GM18519 (cell line): ENCODE data around the gene CDH22.

Source experiments
- ATAC-seq: cut with Tn5 transposase; IDR thresholded peaks from one replicate; pipeline ENCODE4 v1.9.1; 2021; ENCODE audit warnings: mild to moderate bottlenecking, moderate library complexity; ENCODE audit not compliant: unreplicated experiment, low FRiP score

The CDH22 gene

GRCh38 chr20:46344488-46345162 is 36.3 kb upstream of the CDH22 start:
- ATAC-seq, result no peak

GRCh38 chr20:46343975-46344357 is 35.7 kb upstream of the CDH22 start:
- ATAC-seq, result no peak

DNA sequence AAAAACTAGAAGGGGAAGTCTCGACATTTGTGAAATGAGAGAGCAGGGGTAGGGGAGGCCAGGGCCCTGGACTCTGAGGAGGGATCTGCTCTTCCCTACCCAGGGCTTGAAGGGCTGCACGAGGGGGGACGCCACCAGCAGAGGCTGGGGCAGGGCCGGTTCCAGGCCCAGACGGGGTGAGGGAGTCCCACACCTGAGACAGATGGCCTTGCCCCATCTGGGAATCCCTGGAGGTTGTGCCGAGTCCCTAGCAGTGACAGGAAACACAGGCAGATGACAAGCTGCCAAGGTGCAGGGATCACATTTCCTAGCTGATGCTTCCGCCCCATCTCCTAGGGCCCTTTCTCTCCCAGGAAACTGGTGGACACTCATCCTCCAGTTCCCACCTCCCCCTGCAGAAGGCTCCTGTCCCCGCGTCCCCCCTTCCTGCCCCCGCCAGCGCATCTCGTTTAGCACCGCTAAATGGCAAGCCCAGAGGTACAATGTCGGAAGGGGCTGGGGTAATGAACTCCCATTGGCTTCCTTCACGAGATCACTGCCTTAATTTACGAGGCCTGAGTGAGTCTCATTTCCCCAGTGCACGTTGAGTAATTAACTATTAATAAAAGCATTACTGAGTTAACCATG is 35.2 kb upstream of the CDH22 start:
- no peak for ATAC-seq

GRCh38 chr20:46342451-46343347 is 34.4 kb upstream of the CDH22 start:
- no peak for ATAC-seq

DNA sequence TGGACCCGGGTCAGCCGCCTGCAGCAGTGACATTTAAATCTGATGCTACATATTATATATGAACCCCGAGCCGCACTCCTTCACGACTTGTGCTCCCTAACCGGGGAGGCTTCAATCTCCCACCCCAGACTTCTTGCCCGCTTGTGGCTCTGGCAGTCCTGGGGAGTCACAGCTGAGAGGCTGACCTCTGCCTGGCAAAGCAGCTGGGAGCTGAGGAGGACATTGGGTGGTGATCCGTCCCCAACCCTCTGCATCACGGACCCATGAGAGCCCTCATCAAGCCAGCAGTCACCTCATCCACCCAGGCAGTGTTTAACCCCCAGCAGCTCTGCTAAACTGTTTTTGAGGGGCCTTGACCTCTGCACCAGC is 33.7 kb upstream of the CDH22 start:
- ATAC-seq, result no peak

GRCh38 chr20:46341074-46342009 is 33.0 kb upstream of the CDH22 start:
- no peak for ATAC-seq

DNA sequence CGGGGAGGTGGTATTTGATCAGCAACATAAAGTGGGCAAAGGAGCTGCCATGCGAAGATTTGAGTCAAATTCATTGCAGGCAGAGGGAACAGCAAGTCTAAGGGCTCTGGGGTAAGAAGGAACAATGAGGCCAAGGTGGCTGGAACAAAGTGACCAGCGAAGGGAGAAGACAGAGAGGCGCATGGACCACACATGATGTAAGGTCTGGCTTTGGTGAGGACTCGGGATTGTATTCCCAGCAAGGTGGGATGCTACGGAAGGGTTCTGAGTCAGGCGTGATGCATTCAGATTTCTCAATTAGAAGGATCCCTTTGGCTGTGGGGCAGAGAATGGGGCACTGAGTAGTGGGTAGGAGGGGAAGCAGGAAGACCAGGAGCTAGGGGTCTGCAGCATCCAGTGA is 30.7 kb upstream of the CDH22 start:
- no peak for ATAC-seq

GRCh38 chr20:46336735-46337134 is 28.4 kb upstream of the CDH22 start:
- no peak for ATAC-seq

DNA sequence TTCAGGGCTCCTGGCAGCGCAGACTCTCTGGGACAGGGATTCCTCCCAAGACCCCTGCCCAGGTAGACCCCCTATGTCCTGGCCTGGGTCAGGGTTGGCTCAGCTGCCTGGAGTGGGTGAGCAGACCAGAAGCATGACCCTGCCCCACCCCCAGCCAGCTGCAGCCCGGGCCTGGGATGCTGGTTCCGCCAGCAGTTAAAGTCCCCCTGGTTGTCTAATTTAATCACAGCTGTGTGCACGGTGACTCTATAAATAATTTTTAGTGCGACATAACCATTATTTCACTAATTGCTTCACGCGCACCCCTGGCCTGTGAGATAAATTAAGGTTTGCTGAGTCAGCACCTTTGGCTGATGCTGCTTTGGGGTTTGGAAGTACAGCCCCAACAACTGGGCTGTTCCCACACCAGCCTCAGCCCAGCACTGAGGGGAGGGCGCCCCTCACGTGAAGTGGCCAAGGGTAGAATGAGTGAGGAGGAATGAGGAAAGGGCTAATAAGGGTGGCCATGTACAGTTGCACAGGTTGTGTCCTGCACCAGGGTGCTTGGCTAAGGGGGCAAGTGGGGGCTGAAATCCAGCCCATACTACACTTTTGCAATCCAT is 26.1 kb upstream of the CDH22 start:
- ATAC-seq, result no peak

GRCh38 chr20:46333161-46333991 is 25.1 kb upstream of the CDH22 start:
- ATAC-seq, result no peak

DNA sequence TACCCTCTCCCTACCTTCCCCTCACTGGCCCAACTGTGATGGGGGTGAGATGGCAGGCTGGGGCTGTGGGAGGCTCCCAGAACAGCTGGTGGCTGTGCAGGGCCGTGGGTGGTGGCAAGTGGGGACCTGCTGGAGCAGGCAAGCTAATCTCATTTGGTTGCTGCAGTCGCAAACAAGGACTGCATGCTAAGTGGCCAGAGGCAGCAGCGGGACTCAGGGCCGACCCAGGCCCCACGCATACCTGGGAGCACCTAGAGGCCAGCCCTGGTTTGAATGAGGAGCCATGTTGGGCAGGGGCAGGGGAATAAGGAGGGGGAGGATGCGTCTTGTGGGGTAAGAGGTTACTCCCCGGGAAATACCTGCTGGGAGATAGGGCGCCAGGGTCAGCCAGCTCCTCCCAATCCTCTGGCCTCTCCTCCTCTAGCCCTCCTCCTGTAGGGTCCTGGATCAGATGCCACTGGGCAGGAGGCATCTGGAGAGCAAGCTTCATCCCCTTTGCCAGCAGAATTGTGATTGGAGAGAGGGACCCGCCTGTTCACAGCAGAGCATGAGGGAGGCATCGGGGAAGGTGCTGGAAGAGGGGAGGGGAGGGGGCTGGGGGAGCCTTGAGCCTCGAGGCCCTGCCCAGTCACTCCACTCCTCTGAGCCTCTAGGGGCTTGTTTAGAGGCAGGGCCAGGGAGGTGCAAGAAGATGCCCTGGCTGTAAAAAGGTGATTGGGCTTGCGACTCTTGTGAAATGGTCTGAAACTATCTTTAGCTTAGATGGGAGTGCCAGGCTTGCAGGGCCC is 24.3 kb upstream of the CDH22 start:
- ATAC-seq, result no peak

DNA sequence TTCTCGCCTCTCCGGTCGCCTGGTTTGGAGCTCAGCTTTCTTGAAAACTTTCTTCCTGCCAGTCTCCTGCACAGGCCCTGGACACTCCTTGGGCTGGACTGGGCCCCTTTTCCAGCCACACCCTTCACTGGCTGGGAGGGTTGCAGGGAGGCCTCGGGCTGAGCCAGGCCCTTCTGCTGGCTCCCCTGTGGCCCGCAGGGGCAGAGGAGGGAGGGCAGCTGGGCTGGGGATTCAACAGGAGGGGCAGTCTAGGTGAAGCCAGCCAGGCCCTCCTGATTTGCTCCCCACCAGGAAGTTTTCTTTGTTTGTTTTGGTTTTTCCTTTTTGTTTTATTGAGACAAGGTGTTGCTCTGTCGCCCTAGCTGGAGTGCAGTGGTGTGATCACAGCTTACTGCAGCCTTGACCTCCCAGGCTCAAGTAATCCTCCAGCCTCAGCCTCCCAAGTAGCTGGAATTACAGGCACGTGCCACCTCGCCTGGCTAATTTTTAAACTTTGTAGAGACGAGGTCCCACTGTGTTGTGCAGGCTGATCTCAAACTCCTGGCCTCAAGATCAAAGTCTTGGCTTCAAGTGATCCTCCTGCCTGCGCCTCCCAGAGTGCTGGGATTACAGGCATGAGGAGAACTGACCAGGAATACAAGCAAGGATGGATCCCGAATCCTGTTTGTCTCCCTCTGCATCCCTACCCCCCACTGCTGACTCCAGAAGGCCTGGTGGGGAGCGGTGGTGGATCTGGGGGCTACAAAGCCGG is 23.5 kb upstream of the CDH22 start:
- no peak for ATAC-seq

DNA sequence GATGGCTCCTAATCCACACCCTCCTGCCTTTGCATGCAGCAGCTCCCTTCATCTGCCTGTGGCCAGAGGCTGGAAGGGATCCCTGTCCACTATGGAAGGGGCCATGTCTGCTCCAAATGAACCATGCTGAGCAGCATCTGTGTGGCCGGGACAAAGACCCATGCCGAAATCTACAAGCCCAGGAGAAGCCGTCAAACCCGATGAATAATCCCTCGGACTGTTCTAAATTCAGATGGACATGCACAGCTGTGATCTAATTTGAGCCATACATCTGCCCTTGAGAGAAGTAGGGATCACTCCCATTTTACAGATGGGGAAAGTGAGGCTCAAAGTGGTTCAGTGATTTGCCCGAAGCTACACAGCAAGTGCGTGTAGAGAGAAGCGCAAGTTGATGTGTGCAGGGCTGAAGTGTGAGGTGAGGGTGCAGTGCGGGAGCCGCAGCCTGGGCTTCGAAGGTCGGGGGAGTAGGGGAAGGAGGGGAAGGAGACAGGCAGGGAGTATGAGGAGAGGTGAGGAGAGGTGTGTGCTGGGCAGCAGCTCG is 22.6 kb upstream of the CDH22 start:
- no peak for ATAC-seq

- ATAC-seq, result no peak
These were observed 21.9 kb upstream of the CDH22 start for GRCh38 chr20:46330072-46330763.

GRCh38 chr20:46328200-46328882 is 20.0 kb upstream of the CDH22 start:
- ATAC-seq, result no peak

DNA sequence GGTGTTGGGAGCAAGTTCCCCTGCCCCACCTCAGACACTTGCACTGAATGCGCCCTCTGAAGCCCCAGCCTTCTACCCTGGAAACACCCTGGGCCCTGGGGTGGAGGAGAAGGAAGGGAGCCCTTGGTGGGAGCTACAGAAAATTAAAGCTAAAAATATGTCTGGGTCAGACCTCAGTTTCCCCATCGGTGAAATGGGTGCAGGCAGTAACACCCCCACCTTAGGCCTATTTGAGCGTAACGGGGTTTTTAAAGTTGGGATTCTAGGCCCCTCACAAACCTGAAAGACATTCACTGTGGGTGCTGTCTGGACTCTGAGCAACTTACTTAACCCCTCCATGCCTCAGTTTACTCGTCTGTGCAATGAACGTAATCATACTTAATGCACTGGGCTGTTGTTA is 19.3 kb upstream of the CDH22 start:
- ATAC-seq, result no peak
